Measurements from ENCODE around the gene DIAPH3. TPM values are rescaled to one million over a fixed set of nuclear protein-coding genes. Genes with fewer than 3 reads are reported as not detected.

The DIAPH3 gene
- total RNA-seq, 2 donors from 2014 or later: 23.6 to 25.7 TPM

DNA sequence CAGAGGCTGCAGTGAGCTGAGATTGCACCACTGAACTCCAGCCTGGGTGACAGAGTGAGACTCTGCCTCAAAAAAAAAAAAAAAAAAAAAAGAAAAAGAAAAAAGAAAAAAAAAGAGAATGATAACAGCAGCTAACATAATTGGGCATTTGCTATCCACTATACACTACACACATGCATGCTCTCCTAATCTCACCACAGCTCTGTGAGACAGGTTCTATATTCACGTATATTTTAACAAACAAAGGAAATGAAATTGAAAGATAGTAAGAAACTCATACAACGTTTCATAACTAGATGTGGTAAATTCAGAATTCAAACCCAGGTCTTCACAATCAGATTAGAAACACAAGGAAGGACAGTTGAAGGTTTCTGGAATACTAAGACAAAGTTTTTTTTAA, 265.7 kb downstream of the DIAPH3 start:
- Mint-ChIP-seq H3K36me3 (ENCODE audit: low read depth) (no peaks in the 10 kb centered on the region), H3K4me1 (peaks cover 12% of the 10 kb centered on the region), H3K27ac (no peak overlapping the region), H3K4me3 (no peak overlapping the region), H3K27me3 (ENCODE audit: insufficient read depth) (no peaks in the 10 kb centered on the region), H3K9me3 (no peaks in the 10 kb centered on the region)
- TF ChIP-seq, protein P1, sequence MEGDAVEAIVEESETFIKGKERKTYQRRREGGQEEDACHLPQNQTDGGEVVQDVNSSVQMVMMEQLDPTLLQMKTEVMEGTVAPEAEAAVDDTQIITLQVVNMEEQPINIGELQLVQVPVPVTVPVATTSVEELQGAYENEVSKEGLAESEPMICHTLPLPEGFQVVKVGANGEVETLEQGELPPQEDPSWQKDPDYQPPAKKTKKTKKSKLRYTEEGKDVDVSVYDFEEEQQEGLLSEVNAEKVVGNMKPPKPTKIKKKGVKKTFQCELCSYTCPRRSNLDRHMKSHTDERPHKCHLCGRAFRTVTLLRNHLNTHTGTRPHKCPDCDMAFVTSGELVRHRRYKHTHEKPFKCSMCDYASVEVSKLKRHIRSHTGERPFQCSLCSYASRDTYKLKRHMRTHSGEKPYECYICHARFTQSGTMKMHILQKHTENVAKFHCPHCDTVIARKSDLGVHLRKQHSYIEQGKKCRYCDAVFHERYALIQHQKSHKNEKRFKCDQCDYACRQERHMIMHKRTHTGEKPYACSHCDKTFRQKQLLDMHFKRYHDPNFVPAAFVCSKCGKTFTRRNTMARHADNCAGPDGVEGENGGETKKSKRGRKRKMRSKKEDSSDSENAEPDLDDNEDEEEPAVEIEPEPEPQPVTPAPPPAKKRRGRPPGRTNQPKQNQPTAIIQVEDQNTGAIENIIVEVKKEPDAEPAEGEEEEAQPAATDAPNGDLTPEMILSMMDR (conservative IDR thresholded peaks at IDR 0.05): no peak
- no peaks in the 10 kb centered on the region for H3K27me3 ChIP-seq (ENCODE audit: control insufficient read depth, insufficient read depth, low read length, poor library complexity, severe bottlenecking)
- H3K4me3 ChIP-seq (ENCODE audit: low read length): no peak overlapping the region
- no peak for DNase-seq
- no peak overlapping the region for H3K27ac ChIP-seq (ENCODE audit: low read depth, low read length)
- no peaks in the 10 kb centered on the region for H3K9me3 ChIP-seq (ENCODE audit: control insufficient read depth, low read length)
- 85% methylated on average over 2 of the region's 2 CpGs; no CpG with 5 or more reads in 1 of the 2 experiments for WGBS, 2 experiments (ENCODE audit: insufficient coverage in 1 of 2, insufficient read length in 1 of 2)
- no peak overlapping the region for H3K9ac ChIP-seq (ENCODE audit: extremely low read depth, low read length, poor library complexity, severe bottlenecking)
- no peaks in the 10 kb centered on the region for H3K4me1 ChIP-seq (ENCODE audit: control insufficient read depth, insufficient read depth, low read length)
- H3K36me3 ChIP-seq (ENCODE audit: control insufficient read depth, insufficient read depth, low read length): peaks cover 62% of the 10 kb centered on the region

DNA sequence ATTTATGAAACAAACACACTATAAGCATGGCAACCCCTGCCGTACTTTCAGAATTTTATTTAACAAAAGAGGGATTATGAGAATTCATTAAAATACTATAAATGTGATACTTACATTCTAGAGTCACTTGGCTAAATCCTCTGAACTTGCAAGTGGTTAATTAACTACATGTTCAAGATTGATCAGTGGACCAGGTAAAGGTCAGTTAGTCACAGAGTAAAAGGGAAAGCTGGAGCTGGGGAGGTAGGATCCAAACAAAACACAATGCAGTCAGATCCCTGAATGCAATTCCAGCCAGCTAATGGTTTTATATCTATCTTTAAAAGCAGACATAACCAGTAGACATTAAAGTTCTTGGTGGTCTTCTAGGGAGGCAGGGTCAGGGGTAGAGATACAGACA, 270.5 kb downstream of the DIAPH3 start:
- Histone ChIP-seq H3K27me3 (ENCODE audit: control insufficient read depth, insufficient read depth, low read length, poor library complexity, severe bottlenecking) (no peaks in the 10 kb centered on the region), H3K4me1 (ENCODE audit: control insufficient read depth, insufficient read depth, low read length) (no peaks in the 10 kb centered on the region), H3K27ac (ENCODE audit: low read depth, low read length) (no peak overlapping the region), H3K9ac (ENCODE audit: extremely low read depth, low read length, poor library complexity, severe bottlenecking) (no peak overlapping the region), H3K9me3 (ENCODE audit: control insufficient read depth, low read length) (no peaks in the 10 kb centered on the region), H3K36me3 (ENCODE audit: control insufficient read depth, insufficient read depth, low read length) (peaks cover 48% of the 10 kb centered on the region), H3K4me3 (ENCODE audit: low read length) (no peak overlapping the region)
- WGBS, 2 experiments (ENCODE audit: insufficient coverage in 1 of 2, insufficient read length in 1 of 2): no CpG with 5 or more reads among the region's 1 CpG
- Mint-ChIP-seq H3K27me3 (ENCODE audit: insufficient read depth) (no peaks in the 10 kb centered on the region), H3K4me3 (no peak overlapping the region), H3K4me1 (no peaks in the 10 kb centered on the region), H3K27ac (no peak overlapping the region), H3K9me3 (no peaks in the 10 kb centered on the region), H3K36me3 (ENCODE audit: low read depth) (no peaks in the 10 kb centered on the region)
- TF ChIP-seq, protein P1 (conservative IDR thresholded peaks at IDR 0.05): no peak
- no peak for DNase-seq

DNA sequence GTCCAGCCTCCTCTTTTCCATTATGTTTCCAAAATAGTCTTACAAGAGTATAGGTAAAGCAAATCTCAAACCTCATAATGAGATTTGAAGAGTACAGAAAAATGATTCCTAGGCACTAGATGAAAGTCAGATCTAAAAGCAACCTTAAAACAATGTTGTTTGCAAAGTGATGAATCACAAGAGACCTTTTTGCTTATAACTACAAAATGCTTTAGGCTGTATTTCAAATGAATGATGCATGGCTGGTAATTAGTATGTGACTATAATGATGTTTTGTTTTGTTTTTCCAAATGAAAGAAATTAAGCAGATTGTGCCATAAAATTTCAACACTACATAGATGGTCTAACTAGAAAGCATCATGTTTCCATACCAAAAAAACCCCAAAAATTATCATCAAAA, 272.7 kb downstream of the DIAPH3 start:
- Histone ChIP-seq H3K9ac (ENCODE audit: extremely low read depth, low read length, poor library complexity, severe bottlenecking) (no peak overlapping the region), H3K4me3 (ENCODE audit: low read length) (no peak overlapping the region), H3K9me3 (ENCODE audit: control insufficient read depth, low read length) (no peaks in the 10 kb centered on the region), H3K27me3 (ENCODE audit: control insufficient read depth, insufficient read depth, low read length, poor library complexity, severe bottlenecking) (no peaks in the 10 kb centered on the region), H3K27ac (ENCODE audit: low read depth, low read length) (no peak overlapping the region), H3K4me1 (ENCODE audit: control insufficient read depth, insufficient read depth, low read length) (no peaks in the 10 kb centered on the region), H3K36me3 (ENCODE audit: control insufficient read depth, insufficient read depth, low read length) (peaks cover 56% of the 10 kb centered on the region)
- no peaks in the 10 kb centered on the region for H3K9me3 Mint-ChIP-seq
- H3K27me3 Mint-ChIP-seq (ENCODE audit: insufficient read depth): no peaks in the 10 kb centered on the region
- TF ChIP-seq, protein P1 (conservative IDR thresholded peaks at IDR 0.05): no peak
- H3K36me3 Mint-ChIP-seq (ENCODE audit: low read depth): no peaks in the 10 kb centered on the region
- no peak overlapping the region for H3K4me3 Mint-ChIP-seq
- no peaks in the 10 kb centered on the region for H3K4me1 Mint-ChIP-seq
- H3K27ac Mint-ChIP-seq: no peak overlapping the region
- no peak for DNase-seq

Data from endodermal cell (in vitro differentiated cells).